Smooth muscle cell of the brain vasculature (primary cell): ENCODE data around the gene ELP4.

Experiments
- DNase-seq: peaks from one replicate; pipeline ENCODE4 v3.0.0-alpha.2; 2012; ENCODE audit warnings: low read depth, low spot score

Gene ELP4

DNA sequence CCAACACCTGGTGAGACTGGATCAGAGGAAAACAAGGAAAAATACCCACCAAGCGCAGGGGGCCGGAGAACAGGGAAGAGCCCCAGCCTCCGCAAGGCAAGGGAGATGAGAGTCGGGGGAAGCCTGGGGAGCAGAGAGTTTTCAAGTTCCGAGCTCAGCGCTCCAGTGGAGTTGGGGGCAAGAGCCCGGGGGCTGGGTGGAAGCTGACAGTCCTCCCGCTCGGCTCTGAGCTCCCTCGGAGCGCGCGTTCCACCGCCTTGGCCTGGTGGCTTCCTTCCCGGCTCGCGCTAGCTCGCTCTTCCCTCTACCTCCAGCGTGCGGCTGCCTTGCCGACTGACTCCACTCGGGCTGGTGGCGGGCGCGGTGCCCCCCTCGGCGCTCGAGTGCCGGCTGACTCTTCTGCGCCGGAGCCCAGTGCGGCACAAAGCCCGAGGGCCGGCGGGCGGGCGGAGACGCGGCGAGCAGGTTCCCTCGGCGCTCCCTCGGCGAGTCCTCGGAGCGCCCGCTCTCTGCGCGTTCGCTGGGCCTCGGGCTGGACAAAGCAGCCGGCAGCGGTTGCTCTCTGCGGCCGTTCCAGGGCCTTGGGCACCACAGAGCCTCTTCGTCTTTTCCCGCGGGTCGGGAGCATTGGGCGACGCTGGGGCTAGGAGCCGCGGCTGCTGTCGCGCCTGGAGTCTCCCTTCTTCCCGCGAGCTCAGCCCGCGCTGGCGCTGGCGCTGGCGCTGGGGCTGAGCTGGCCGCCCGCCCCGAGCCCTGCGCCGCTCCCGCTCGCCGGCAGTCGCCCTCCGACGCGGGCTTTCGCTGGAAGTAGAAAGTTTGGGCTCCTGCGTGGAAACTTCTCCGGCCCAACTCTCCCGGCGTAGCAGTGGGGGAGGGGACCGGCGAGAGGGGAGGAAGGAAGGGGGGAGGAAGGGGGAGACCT is 300.6 kb downstream of the ELP4 start:
- no peak for DNase-seq

DNA sequence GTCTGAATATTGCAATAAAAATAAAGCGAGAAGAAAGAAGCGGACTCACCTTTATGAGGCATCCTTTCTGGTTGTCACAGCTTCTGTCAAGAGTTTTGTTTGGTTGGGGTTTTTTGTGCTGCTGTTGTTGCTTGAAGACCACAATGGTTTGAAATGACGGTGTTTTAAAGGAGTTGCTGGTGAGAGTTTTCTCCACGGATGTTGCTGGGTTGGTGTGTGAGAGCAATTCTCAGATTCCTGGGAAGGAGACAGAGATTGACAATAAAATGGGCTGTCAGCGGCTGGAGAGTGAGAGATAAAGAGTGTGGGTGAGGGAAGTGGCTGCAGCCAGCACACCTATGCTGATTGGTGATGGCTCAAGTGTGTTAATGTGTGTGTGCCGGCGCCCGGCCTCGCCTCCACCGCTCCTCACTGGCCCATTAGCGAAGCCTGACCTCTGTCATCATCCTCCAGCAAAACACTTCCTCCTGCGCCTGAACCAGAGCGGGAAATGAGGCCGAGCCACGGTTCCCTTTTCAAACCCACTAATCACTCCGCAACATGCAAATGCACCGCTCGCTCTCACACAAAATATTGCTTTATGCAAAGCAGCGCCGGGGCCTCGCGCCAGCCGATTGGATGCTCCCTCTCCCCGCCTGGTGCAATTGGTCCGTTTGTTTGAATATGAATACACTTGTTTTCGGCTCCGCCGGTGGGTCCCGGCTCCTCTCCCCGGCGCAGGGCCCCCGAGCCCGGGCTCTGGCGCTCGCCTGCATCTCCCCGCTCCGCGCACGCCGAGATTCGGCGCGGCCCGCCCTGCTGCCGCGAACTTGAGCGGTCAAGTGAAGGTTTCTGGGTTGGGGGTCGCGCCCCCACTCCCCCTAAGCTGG is 301.4 kb downstream of the ELP4 start, which contains the start of gene PAX6:
Gene PAX6 (minus strand): TSS at position 544 of the 869 bp plus-strand sequence. CDS start 4,911 bp downstream, outside the sequence.
- no peak for DNase-seq

DNA sequence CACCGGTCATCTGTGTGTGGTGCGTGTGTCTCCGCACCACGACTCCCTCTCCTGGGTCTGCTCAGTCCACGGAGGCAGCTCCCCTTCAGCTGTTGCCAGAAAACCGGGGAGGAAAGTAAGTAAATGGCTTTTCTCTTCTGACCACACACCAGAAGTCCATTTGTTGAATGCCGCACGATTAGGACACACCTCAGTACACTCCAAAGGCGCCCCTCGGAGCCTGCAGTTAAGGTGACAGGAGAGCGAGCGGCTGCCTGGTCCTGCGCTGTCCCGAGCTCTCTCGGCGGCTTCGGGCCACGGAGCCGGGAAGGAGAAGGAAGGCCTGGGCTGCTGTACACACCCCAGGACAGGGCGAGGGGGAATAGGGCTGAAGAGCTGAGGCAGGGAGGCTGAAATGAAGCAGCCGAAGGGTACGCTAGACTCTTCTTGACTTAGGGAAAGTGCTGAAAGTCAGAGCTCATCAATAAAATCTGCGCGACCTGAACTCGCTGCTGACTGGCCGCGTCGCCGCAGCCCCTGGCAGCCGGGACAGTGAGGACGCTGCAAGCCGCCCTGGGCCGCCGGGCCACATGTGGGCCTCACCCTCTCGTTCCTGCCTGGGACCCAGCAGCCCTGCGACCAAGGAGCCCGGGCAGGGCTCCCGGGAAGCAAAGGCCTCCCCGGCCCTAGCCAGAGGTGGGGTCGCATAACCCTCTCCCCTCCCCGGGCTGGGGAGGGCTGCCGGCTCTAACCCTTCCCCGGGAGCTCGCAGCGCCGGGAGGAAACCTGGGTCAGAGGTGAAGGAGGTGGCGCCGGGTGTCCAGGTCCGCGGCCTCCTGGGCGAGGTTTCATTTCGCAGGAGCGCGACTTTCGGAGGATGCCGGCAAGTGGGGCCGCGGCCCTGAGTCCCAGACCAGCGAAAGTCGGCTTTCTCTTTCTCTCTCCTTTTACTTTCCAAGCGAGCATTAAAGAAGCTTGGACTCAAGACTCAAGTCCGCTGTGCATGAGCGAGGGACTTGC is 303.1 kb downstream of the ELP4 start:
- DNase-seq: no peak

DNA sequence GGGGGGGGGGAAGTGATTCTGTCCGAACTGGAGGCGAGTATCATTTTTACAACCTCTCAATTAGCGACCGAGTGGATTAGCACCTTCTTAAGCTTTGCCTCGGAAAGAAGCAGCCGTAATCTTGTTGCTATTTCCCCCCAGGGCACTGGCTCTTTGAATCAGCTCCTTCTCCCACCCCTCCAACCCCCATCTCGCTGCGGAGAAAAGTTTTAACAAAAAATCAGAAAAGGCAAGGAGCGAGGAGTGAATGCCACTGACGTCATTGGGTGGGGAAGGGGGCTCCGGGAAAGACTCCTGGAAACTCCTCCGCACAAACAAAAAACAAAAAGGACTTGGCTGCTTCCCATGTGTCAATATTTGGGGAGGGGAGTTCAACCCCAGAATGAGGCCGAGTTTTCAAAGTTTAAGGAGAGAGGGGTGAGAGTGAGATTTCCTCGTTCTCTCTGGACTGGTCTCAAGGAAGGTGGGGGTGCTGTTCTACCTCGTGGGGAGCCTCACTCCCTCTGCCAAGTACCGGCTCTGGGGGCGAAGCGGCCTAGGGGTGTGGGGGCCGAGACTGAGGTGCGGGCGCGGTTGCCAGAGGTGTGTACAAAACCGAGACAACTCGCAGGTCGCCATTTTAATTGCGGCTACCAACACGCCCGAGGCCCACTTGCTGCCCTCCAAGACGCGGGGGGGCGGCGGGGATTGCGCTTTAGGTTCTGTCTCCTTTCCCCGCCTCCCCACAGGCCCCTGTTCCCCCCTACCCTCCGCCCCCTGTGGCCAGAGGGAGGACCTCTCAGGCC is 304.0 kb downstream of the ELP4 start:
- no peak for DNase-seq

DNA sequence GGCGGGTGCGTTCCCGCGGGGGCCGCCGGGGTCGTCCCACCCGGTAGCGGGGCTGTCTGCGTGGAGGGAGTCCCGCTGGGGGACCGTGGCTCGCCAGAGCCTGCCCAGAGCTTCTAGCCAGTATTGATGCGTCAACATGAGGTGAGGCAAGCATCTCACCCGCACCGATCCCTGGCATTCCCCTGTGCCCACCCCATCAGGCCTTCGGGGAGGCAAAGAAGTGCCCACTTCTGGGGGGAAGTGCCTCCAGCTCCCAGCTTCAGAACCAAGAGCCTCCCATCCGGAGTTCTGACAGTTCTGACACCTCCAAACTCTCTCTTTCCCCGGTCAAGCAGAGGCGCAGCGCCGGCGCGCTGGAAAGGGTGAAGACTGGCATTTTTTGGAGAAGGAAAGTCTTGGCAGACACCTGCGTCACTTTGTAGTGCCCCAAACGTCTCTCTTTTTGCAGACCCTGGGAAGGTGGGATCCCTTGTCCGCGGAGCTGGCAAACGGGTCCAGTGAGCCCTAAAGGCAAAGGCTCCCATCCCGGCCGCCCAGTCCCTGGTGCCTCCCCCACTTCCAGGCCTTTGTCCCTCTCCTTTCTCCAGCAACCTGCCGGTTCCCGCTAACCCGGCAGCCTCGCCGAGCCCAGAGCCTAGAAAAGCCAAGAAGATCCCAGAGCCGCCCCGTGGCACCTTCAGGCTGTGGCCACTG is 304.8 kb downstream of the ELP4 start:
- DNase-seq: no peak

DNA sequence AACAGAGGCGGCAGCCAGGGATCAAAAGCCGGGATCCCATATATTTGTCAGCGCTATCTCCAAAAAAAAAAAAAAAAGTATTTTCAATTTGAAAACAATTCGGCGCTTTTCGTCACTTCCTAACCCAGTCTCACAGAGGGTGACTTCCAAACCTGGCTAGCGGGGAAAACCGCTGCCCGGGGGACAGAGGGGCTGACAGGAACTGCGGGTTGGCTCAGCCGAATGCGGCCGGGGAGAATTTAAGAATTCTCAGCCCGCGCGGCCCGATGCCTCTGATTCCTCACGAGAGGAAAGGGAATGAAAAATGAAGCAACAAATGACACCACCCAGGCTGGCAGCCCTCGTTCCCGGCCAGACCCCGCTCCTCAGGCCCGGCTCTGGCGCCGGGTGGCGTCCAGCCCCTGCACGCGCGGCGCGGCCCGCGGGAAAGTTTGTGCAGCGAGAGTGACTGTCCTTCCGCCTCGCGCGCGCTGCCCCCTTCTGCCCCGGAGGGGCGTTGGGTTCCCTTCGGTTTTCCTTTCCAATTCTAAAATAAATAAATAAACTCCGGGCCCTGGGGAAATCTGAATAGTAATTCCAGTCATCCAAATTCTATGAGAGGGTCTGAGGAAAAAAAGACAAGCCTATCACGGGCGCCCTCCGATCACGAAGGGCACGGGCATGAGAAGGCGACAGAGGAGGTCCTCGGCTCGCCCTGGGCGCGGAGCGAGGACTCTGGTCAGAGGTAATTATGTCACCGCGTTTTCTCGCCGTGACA is 306.3 kb downstream of the ELP4 start:
- no peak for DNase-seq

DNA sequence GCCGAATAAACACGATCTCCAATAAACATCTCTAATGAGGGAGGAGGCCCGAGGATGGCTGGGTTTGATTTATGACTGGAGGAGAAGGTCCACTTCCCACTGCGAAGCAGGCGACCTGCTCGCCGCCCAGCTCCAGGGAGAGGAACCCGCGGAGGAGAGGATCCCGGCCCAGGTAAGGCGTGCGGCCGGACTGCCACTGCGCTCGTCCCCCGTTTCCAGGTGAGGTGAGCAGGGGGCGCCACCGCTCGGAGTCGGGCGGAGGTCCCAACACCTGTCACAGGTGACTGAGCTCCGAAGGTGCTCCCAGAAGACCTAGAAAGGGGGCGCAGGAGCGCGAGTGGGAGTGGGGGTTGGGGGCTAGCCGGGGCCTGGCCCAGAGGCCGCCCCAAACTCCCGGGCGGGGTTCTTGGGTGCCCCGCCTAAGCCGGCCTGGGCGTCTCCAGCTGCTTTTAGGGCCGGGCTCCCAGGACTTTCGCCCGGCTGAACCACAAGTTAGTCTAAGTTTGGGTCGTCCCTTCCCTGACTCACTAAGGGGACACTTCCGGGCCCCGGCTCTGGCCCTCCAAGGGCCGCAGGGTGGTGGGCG is 307.0 kb downstream of the ELP4 start:
- DNase-seq: no peak

DNA sequence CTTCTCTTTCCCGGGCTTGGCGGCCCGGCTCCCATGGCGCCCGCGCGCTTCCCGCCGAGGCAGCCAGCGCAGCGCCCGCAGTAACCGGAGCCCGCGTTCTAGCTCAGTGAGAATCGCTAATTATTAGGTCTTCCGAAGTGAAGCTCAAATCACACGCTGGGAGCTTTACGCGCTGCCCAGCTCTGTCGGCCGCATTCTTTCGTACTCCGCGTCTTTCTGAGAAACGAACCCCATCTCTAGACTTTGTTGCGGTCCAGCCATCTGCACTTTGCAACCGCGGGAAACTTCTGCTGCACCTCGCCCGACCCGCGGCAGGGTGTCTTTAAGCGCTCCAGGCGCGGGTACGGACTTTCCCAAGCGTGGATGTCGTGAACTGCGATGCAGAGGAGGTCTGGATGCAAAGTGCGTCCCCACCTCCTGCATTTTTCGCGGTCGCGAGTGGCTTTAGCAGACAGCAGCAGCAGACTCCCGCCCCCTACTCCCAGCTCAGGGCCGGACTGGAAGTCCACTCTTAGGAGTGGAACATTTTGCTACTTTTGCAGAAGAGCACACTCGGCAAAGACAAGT is 307.6 kb downstream of the ELP4 start:
- DNase-seq: no peak

DNA sequence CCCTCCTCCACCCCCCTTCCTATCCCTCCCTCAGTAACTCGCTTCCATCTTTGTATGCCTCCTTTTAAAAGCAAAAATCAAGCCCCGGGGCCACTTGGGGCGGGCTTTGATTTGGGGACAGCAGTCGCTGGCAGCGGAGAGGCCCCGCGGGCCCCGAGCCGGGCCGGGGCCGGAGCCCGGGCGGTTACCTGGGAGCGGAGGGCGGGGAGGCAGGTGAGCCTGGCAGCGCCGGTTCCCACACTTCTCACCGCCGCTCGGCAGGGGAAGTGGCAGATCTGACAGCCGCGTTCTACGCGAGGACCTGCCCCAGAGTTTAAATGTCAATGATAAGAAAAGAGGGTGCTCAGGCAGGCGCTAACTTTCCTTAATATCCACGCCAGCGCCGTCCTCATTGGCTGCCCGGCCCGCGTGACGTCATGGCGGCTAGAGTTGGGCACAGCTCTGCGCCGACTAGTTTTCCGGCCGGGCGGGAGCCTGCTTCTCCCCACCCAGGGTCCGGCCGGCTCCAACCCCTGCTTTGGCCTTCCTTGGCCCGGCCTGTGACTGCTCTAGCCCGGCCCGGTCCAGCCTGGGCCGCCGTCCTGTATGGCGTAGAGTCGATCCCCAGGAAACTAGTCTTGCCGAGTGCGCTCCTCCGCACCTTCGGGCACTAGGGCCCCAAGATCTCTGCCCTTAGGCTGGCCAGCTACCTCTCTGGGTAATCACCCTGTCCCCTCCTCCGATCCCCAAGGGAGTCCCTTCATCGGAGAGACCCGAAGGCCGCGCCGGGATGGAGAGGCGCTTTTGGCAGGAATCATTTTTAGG is 308.3 kb downstream of the ELP4 start:
- DNase-seq: no peak

DNA sequence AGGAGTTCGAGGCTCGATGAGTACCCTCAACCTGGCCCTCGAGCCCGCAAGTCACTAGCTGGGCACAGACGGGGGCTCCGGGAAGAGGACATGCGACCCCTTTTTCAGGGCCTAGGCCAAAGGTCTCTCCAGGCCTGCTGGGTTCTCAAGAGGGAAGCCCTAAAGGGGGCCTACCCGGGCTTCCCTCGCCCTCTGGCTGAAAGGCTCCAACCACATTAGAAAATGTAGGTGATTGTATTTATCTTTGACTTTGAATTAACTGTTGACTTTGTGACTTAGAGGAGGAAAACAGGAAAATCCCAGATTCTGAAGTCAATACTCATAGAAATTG is 308.8 kb downstream of the ELP4 start:
- DNase-seq: no peak

DNA sequence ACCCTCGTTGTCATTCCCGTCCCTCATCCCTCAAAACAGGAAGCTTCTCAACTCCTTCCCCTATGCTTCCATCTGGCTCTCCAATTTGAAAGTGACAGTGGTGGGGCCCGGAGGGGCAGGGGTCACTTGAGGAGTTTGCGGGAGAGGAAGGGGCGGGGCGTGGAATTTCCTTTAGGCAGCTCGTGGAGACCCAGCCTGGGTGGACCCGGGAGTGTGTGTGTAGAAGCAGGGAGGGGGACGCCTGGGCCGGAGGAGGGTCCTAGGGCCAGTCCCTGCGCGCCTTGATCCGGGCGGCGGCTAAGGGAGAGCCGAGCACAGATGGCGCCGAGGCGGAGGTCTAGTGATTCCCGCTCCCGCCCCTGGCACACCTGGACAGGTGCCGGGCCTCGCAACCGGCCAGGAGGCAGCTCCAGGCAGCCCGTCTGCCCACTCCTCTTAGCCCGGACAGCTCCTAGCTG is 309.3 kb downstream of the ELP4 start:
- DNase-seq: no peak

DNA sequence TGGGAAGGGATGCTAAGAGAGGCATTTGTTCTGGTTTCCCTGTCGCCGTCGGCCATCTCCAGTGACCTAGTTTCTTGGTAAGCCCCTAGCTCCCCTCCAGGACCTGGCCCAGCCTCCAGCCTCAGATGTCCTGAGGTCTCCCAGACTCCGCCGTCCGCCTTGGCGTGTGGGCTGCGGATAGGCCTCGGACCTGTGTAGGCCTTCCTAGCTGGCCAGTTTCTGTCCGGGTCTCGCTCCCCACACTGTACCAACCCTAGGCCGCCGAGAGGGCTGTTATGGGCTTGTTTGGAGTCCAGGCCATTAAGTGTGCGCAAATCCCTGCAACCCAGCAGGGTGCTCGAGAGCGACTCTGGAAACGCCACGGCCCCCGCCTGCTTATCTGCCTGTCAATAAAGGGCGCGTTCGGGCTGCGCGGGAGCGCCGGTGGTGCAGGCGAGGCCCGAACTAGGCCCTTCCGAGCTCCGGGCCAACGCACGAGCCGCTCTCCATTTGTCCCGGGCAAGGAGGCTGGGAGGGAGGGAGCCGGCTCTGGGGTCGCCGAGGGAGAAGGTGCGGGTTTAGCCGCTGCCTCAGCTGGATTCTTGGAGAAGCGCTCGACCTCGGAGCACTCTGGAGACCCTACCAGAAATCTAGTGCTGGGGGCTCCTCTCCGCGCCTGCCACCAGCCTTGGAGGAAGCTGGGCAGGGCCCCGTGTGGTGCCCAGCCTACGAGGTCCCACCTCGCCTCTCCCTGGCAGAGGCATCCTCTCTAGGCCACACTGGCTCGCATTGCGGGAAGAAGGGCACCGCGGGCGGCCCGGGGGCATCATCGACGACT is 310.3 kb downstream of the ELP4 start:
- DNase-seq: no peak

DNA sequence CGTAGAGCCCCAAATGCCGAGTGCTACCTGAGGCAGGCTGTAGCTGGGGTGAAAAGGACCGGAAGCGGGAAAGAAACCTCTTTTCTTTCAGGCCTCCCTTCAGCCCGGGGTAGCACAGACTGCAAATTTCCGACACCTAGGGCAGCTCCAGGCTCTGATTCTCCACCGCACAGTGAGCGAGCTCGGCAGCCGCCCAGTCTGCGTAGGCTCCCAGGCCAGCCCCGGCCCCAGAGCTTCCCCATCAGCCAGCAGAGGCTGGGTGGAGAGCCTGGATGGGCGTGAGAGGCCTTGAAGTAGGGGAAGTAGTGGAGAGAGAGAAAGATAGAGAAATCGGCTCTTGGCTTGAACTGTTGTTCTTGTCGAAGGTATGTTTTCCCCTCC is 310.9 kb downstream of the ELP4 start:
- no peak for DNase-seq

DNA sequence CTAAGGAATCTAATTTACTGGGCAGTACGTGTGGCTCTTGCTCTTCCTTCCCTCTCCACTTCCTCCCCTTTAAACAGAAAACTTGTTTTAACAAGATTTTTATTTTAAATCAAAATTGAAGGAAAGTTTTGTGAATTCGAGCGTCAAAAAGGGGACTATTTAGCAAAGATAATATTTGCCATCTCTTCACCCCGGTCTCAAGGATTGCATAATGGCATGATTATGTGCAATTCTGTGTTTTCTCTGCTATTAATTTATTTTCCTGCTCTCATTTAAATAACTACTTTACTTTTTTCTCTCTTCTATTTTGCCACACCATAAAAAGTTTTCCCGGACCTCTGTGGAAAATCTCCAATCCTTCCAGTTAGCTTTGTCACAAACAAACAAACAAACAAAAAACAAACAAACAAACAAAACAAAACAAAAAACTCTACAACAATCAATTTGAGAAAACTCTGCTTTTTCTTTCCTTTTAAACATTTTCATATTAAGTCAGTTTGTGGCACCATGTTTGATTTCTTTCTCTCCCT is 311.7 kb downstream of the ELP4 start:
- DNase-seq: no peak

DNA sequence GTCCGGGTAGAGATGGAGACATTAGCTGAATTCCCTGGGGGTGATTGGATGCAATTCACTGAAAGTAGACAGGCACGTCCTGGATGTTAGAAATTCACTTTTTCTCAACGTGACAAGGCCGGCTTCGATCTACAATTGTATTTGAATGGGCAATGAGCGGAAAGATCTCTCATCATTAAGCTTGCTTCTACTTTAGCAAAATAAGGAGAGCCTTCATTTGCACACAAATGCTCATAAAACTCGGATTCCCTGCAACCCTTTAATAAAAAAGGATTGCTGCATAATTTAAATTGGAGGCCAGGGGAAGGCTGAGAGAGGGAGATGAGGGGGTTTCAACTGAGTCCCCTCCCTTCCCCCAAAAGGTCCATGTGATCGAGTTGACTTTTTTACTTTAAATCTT is 312.2 kb downstream of the ELP4 start:
- DNase-seq: no peak

DNA sequence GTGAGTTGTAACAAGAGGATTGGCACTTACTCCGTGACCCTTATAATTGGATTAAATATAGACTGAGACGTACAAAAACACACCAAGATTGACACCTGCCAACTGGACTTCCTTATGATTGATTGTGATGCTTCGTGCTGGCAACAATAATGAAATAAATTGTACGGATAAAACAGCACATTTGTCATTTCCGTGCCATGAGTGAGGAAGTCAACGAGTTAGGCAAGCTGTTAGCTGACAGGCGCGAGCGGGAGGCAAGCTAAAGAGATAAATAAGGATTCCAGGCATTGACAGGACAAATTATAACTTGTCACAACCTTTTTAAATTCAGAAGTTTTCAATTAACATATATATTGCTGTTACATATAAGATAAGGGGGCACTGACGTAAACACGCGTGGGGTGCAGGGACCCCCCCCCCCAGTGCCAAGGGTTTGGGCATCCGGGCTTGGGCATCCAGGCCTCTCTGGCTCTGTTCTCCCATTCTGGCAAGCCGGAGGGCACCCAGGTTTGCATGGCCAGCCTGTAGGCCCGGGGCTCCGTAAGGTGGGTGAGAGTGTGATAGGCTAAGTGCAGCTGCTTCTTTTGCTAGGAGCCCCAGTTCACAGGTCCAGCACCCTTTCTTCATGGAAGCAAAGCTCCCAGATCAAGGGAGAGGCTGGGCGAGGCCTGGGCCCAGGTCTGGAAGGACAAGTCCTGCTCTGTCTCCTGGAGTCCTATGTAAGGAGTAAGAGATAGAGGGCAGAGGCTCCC is 312.8 kb downstream of the ELP4 start:
- no peak for DNase-seq
